Mammary epithelial cell (primary cell): Measurements from ENCODE around the gene CORO1A.

Experiments
- EZH2 ChIP-seq: IDR thresholded peaks from 2 replicates; pipeline ENCODE4 v1.6.1; 2012; ENCODE audit warnings: low read length, inconsistent platforms, borderline replicate concordance
- TF ChIP-seq, protein P1 (sequence below), 2 donors: IDR thresholded peaks in 1 of 2; conservative IDR thresholded peaks in 1 of 2; 2 replicates each; pipeline ENCODE4 v1.5.1; 2011 to 2012; ENCODE audit warnings: inconsistent platforms in 2 of 2, low read length in 2 of 2, mild to moderate bottlenecking in 2 of 2, control low read depth in 1 of 2, low read depth in 1 of 2; ENCODE audit not compliant: insufficient read depth in 1 of 2; ENCODE audit errors: extremely low read depth in 1 of 2

DNA sequence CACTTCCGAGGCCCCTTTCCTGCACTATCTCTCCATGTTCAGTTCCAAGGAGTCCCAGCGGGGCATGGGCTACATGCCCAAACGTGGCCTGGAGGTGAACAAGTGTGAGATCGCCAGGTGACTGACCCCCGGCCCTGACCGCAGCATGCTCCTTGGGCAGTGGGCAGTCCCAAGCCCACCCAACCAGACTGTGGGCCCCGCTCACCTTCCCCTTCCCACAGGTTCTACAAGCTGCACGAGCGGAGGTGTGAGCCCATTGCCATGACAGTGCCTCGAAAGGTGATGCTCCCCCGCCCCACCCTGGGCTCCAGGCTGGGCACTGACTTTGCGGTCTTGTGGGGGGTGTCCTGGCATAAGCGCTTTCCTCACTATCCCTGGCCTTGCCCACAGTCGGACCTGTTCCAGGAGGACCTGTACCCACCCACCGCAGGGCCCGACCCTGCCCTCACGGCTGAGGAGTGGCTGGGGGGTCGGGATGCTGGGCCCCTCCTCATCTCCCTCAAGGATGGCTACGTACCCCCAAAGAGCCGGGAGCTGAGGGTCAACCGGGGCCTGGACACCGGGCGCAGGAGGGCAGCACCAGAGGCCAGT lies 4.7 kb downstream of the CORO1A start:
- TF ChIP-seq, protein P1, sequence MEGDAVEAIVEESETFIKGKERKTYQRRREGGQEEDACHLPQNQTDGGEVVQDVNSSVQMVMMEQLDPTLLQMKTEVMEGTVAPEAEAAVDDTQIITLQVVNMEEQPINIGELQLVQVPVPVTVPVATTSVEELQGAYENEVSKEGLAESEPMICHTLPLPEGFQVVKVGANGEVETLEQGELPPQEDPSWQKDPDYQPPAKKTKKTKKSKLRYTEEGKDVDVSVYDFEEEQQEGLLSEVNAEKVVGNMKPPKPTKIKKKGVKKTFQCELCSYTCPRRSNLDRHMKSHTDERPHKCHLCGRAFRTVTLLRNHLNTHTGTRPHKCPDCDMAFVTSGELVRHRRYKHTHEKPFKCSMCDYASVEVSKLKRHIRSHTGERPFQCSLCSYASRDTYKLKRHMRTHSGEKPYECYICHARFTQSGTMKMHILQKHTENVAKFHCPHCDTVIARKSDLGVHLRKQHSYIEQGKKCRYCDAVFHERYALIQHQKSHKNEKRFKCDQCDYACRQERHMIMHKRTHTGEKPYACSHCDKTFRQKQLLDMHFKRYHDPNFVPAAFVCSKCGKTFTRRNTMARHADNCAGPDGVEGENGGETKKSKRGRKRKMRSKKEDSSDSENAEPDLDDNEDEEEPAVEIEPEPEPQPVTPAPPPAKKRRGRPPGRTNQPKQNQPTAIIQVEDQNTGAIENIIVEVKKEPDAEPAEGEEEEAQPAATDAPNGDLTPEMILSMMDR (conservative IDR thresholded peaks at IDR 0.05 in 1 of 2, IDR thresholded peaks at IDR 0.05 in 1 of 2; ENCODE audit: extremely low read depth in 1 of 2, insufficient read depth in 1 of 2, low read depth in 1 of 2, low read length in 2 of 2), result no peak
- no peak for TF ChIP-seq EZH2
